ENCODE measurements around the gene VSTM1. TPM values are rescaled to one million over a fixed set of nuclear protein-coding genes. Genes with fewer than 3 reads are reported as not detected.

VSTM1 gene
- total and polyA plus RNA-seq, 2 of the 4 experiments (the other 2 are of a cell fraction), result not detected

GRCh38 chr19:54107876-54108490 is 44.3 kb upstream of the VSTM1 start:
- H4K8ac ChIP-seq (ENCODE audit: low read depth in 2 of 2, low read length in 2 of 2), result no peak overlapping the region
- no peak overlapping the region for H3K23ac ChIP-seq (ENCODE audit: low read depth, low read length)
- in situ Hi-C loops (cut with MboI; ENCODE audit: low sequenced_read_pairs) (loop anchor here (25.0 kb wide), 1 partner anchor 354 kb away; the partner anchor contains the start of genes CDC42EP5 and LENG9), dilution Hi-C loops (cut with HindIII; ENCODE audit: low sequenced_read_pairs, unreplicated experiment) (no loop called here), intact Hi-C loops (cut with micrococcal nuclease) (loop anchor here (10.0 kb wide), 1 partner anchor 243 kb away; the partner anchor contains the start of gene MYADM)
- H4K5ac ChIP-seq (ENCODE audit: low read depth, low read length), result no peak overlapping the region
- H2BK5ac ChIP-seq (ENCODE audit: low read depth, low read length, poor library complexity, severe bottlenecking), result no peak overlapping the region
- H3K18ac ChIP-seq (ENCODE audit: low read depth, low read length), result no peak overlapping the region
- DNase-seq (no peak), ATAC-seq (ENCODE audit: low read depth) (no peak)
- no peak overlapping the region for H3K4ac ChIP-seq (ENCODE audit: low read depth, low read length)
- no peak overlapping the region for H2AK9ac ChIP-seq (replicated peaks; ENCODE audit: low read depth, low read length, poor library complexity)
- no peak overlapping the region for H2BK20ac ChIP-seq (ENCODE audit: low read depth, low read length)
- 77% methylated on average over 6 of the region's 21 CpGs; no CpG with 5 or more reads in 1 of the 2 experiments for WGBS, 2 experiments (ENCODE audit: extremely low coverage in 2 of 2, insufficient read length in 1 of 2)
- H3K9ac ChIP-seq (ENCODE audit: low read depth, low read length), result no peak overlapping the region
- H3K36me3 ChIP-seq (ENCODE audit: control insufficient read depth, insufficient read depth, low read length), result peaks cover 47% of the 10 kb centered on the region
- no peak for TF ChIP-seq MXI1 (IDR thresholded peaks at IDR 0.05; ENCODE audit: borderline replicate concordance, low read depth, low read length)
- ChIA-PET POLR2A (ENCODE audit: unreplicated experiment) (no interaction called here), CTCF (no interaction called here)
- H3K9me1 ChIP-seq (ENCODE audit: insufficient read depth, low read length), result no peaks in the 10 kb centered on the region
- H3K4me1 ChIP-seq (ENCODE audit: control insufficient read depth, insufficient read depth, low read length), result no peaks in the 10 kb centered on the region
- no peaks in the 10 kb centered on the region for H3K27me3 ChIP-seq (ENCODE audit: control insufficient read depth, insufficient read depth, low read length)
- no peak overlapping the region for H3K4me3 ChIP-seq (ENCODE audit: insufficient read depth, low read depth, low read length)
- no peak overlapping the region for H2BK120ac ChIP-seq (ENCODE audit: low read depth, low read length)
- no peak overlapping the region for H4K91ac ChIP-seq (ENCODE audit: insufficient read depth, low read depth, low read length)
- no peak overlapping the region for H3K14ac ChIP-seq (replicated peaks; ENCODE audit: low read depth, low read length)
- no TSS peak for BruUV-seq (replicated peaks)
- H2AFZ ChIP-seq (replicated peaks; ENCODE audit: low read length, poor library complexity), result no peak overlapping the region
- H3K9me3 ChIP-seq (ENCODE audit: control insufficient read depth, insufficient read depth, low read length), result no peaks in the 10 kb centered on the region
- no peak overlapping the region for H3K56ac ChIP-seq (ENCODE audit: extremely low read depth, insufficient read depth, low read length)
- no peak overlapping the region for H3K27ac ChIP-seq (ENCODE audit: insufficient read depth, low read length)
- peaks cover 4 to 36% of the 10 kb centered on the region in 2 experiments for H3K79me1 ChIP-seq (ENCODE audit: low read depth in 1 of 2, low read length in 2 of 2)
- H4K20me1 ChIP-seq (ENCODE audit: insufficient read depth, low read length), result peaks cover 4% of the 10 kb centered on the region; the same call in 1 of the 2 replicates
- H3K4me2 ChIP-seq (ENCODE audit: low read depth, low read length), result no peak overlapping the region
- H2AK5ac ChIP-seq (ENCODE audit: low read depth, low read length), result no peak overlapping the region
- H2BK15ac ChIP-seq (ENCODE audit: low read depth, low read length), result no peak overlapping the region
